HG03439 (cell line): Measurements from ENCODE around the gene ADAMTS10.
"Not testable (repeated sequence)": the region's sequence is repeated elsewhere in the genome, so short reads cannot be mapped to it uniquely, and the experiment has no call there.

Source experiments
- ATAC-seq: cut with Tn5 transposase; IDR thresholded peaks from one replicate; pipeline ENCODE4 v1.9.1; 2021; ENCODE audit warnings: mild to moderate bottlenecking, moderate library complexity; ENCODE audit not compliant: unreplicated experiment

ADAMTS10 gene

DNA sequence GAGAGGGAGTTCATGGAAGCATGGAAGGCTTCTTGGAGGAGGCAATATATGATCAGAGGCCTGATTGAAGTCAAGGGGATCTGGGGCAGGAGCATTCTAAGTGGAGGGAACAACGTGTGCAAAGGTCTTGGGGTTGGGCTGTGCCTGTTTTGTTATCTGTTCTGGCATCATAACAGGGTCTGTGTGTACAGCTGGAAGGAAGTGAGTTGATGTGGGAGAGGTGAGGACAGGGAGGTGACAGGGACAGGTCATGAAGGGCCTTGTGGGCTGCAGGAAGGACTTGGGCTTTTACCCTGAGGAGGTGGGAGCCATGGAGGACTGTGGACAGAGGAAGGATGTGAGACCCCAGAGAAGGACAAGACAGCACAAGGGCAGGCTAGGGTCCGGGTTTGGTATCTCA, 18.7 kb upstream of the ADAMTS10 start:
- no peak for ATAC-seq

DNA sequence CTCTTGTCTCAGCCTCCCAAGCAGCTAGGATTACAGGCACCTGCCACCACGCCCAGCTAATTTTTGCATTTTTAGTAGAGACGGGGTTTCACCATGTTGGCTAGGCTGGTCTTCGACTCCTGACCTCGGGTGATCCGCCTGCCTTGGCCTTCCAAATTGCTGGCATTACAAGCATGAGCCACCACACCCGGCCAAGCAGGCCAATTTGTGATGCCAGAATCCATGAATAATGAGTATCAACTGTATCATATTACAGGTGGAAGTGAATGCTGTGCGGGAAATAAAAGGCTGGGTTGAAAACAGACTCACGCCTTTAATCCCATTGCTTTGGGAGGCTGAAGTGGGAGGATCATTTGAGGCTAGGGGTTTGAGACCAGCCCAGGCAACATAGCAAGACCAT, 16.3 kb upstream of the ADAMTS10 start:
- no peak for ATAC-seq

- not testable (repeated sequence) for ATAC-seq
Measured at GRCh38 chr19:8622886-8623285, 12.4 kb upstream of the ADAMTS10 start.

- ATAC-seq, result no peak
Measured at GRCh38 chr19:8618751-8619150, 8.2 kb upstream of the ADAMTS10 start.

- no peak for ATAC-seq
Measured at GRCh38 chr19:8617984-8618383, 7.5 kb upstream of the ADAMTS10 start.

DNA sequence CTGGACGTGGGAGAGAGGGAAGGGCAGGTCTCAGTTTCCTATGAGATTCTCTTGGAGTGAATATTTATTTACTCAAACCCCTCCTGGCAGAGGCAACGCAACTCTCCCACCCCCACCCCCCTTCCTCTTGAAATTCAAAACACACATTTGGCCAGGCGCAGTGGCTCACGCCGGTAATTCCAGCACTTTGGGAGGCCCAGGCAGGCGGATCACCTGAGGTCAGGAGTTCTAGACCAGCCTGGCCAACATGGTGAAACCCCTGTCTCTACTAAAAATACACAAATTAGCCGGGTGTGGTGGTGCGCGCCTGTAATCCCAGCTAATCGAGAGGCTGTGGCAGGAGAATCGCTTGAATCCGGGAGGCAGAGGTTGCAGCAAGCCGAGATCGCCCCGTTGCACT, 6.8 kb upstream of the ADAMTS10 start:
- not testable (repeated sequence) for ATAC-seq

DNA sequence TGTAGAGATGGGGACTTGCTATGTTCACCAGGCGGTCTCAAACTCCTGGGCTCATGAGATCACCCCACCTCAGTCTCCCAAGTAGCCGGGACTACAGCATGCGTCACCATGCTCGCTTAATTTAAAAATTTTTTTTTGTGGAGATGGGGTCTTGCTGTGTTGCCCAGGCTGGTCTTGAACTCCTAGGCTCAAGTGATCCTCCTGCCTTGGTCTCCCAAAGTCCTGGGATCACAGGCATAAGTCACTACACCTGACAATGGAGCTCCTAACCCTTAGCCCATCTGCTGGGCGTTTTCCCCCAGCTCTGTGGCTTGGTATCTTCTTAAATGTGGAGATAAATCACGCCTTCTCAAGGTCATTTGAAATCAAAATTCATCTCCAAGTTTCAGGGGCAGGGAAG, 6.3 kb upstream of the ADAMTS10 start:
- ATAC-seq, result no peak

DNA sequence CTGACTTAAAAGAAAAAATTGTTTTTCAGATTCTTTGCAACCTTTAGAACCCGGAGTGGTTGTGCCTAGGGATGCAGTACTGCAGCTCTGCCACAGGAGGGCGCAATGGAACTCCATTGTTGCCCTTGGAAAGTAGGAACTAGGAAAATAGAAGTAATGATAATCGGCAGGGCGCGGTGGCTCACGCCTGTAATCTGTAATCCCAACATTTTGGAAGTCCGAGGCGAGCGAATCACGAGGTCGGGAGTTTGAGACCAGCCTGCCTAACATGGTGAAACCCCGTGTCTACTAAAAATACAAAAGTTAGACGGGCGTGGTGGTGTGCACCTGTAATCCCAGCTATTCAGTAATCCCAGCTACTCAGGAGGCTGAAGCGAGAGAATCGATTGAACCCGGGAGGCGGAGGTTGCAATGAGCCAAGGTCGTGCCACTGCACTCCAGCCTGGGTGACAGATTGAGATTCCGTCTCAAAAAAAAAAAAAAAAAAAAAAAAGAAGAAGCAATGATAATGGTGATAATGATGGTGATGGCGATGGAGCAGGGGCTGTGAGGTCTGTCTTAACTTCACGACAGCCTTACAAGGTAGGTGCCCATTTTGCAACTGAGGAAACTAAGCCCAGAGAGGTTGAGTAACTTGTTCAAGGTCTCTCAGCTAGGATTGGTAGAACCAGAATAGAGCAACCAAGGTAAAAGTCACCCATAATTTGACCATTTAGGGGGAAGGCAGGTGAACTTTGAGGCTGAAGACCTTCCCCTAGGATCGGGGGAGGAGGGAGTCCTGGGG, 5.5 kb upstream of the ADAMTS10 start:
- no peak for ATAC-seq

DNA sequence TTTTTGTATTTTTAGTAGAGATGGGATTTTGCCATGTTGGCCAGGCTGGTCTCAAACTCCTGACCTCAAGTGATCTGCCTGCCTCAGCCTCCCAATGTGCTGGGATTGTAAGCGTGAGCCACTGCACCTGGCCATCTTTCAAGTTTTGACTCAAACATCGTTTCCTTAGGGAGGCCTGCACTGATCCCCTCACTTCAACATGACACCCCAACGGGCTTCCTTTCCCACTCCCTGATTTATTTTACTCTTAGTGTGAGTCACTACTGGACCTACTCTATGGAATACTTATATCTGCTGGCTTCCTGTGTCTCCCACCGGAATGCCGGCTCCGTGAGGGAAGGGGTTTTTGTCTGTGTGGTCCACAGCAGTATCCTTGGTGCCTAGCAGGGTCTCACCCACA, 4.5 kb upstream of the ADAMTS10 start:
- ATAC-seq, result no peak

GRCh38 chr19:8614455-8614854, 3.9 kb upstream of the ADAMTS10 start:
- no peak for ATAC-seq

GRCh38 chr19:8612807-8613171, 2.3 kb upstream of the ADAMTS10 start:
- ATAC-seq, result no peak

DNA sequence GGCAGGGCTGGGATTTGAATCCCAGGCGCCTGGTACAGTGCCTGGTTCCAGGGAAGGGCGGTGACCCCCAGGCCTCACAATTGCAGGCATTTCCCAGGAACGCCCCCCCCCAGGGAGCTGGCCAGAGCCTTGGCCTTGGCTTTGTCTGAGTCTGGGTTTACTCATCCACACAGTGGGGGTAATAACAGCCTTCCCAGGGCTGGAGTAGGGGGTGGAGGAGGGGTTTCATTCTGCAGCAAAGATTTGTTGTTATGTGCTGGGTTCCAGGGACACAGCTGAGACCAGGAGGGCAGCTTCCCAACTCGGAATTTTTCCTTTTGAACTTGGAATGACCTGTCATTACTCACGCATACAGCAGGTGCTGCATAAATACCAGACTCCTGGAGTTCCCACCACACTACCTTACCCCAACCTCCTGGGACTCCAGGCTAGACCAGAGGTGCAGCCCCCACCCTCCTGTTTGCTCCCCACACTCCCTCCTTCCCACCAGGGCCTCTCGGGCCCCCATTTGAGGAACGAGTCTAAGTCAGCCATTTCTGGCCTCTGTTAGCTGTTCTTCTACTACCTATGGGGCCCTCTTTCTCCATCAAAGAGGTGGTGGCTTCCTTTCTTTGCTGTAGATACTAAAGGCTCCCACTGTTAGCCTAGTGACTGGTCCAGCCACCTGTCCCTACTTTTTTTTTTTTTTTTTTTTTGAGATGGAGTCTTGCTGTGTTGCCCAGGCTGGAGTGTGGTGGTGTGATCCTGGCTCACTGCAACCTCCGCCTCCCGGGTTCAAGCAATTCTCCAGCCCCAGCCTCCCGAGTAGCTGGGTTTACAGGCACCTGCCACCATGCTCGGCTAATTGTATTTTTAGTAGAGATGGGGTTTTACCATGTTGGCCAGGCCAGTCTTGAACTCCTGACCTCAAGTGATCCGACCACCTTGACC, 1.6 kb upstream of the ADAMTS10 start:
- no peak for ATAC-seq

DNA sequence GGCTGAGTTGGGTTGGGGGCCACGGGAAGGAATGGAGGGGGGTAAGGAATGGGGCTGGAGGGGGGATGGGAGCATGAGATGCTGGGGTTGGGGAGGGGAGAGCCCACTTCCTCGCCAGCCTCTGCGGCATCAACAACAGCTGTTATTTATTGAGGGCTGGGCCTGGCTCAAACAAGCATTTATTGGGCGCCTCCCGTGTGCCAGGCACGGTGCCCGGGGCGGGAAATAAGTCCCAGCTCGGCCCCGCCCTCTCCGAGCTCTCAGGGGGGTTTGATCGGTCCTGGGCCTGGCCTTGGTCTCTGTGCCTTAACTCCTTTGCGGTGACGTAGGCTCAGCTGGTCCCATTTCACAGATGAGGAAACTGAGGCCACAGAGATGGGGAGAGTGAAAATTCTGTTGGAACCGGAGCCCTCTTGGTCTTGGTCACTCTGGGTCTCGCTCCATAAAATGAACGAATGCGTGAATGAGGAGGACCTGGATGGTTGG, 919 bp upstream of the ADAMTS10 start:
- ATAC-seq, result no peak

- no peak for ATAC-seq
Measured at GRCh38 chr19:8610936-8611300, 403 bp upstream of the ADAMTS10 start.

- ATAC-seq, result no peak
Measured at GRCh38 chr19:8609279-8610040, 1.1 kb downstream of the ADAMTS10 start.

- ATAC-seq, result no peak
Measured at GRCh38 chr19:8608941-8609278, 1.6 kb downstream of the ADAMTS10 start.

DNA sequence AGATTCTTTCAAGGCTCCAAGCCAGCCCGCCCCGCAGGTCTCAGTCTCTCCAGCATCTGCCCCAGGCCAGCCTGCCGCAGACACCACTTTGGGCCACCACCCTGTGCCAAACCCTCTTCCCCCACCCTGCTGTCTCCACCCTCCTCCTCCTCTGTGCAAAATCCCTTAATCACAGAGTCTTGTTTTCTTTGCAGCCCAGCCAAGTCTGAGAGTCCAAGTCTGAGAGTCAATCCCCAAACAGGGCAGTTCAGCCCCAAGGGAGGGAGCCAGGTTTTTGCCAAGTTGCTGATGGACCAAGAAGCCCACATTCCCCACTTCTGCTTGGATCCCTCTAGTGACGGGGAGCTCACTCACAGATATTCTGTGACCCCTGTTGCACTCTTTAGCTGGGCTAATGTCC, 3.1 kb downstream of the ADAMTS10 start:
- no peak for ATAC-seq

GRCh38 chr19:8605514-8605913, 5.0 kb downstream of the ADAMTS10 start:
- no peak for ATAC-seq

DNA sequence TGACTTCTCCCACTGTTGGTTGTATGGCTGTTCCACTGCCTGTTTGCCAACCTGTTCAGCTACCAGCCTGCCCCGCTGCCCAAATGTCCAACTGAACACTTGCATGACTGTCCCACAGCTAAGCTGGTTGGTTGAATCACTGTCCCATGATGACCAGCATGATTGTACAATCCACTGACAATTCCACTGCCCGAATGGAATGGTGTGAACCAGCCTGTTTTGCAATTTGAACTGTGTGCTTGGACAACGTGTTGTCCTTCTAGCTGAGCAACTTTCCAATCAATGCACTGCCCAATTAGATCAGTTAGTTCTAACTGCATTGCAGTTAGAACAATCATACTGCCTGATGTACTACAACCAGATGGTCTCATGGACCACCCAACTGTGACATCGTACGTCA, 8.7 kb downstream of the ADAMTS10 start:
- ATAC-seq, result no peak

GRCh38 chr19:8600816-8601215, 9.7 kb downstream of the ADAMTS10 start:
- ATAC-seq, result no peak

GRCh38 chr19:8600064-8600463, 10.5 kb downstream of the ADAMTS10 start:
- ATAC-seq, result no peak
